GM12875 (cell line): ENCODE results near the gene TDRD5.

Source experiments
- H3K4me3 ChIP-seq: one replicate; pipeline ENCODE4 v1.5.1; 2011; ENCODE audit warnings: low read depth, low read length, control low read depth
- TF ChIP-seq, protein P1 (sequence below): IDR thresholded peaks from 2 replicates; pipeline ENCODE4 v1.5.1; 2011; ENCODE audit warnings: low read depth, mild to moderate bottlenecking, control low read depth, inconsistent platforms, low read length, moderate library complexity, borderline replicate concordance; ENCODE audit not compliant: insufficient read depth

The TDRD5 gene

DNA sequence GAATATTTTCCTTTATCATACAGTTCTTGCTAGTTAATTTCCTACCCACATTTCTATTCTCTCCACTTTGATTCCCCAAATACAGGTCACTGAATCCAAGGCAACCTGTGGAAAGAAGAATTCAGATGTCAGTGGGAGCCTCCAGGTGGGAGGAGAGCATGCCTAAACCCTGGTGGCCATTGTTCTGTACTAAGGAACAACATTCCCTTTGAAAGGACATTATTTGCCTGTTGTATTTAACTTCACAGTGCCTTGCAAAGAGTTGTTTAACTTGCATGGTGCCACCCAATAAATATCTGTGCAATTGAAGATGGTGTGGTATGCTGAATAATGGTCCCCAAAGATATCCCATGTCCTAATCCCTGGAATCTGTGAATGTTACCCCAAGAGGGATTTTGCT is 37.2 kb upstream of the TDRD5 start:
- no peak overlapping the region for H3K4me3 ChIP-seq
- TF ChIP-seq, protein P1, sequence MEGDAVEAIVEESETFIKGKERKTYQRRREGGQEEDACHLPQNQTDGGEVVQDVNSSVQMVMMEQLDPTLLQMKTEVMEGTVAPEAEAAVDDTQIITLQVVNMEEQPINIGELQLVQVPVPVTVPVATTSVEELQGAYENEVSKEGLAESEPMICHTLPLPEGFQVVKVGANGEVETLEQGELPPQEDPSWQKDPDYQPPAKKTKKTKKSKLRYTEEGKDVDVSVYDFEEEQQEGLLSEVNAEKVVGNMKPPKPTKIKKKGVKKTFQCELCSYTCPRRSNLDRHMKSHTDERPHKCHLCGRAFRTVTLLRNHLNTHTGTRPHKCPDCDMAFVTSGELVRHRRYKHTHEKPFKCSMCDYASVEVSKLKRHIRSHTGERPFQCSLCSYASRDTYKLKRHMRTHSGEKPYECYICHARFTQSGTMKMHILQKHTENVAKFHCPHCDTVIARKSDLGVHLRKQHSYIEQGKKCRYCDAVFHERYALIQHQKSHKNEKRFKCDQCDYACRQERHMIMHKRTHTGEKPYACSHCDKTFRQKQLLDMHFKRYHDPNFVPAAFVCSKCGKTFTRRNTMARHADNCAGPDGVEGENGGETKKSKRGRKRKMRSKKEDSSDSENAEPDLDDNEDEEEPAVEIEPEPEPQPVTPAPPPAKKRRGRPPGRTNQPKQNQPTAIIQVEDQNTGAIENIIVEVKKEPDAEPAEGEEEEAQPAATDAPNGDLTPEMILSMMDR: no peak

DNA sequence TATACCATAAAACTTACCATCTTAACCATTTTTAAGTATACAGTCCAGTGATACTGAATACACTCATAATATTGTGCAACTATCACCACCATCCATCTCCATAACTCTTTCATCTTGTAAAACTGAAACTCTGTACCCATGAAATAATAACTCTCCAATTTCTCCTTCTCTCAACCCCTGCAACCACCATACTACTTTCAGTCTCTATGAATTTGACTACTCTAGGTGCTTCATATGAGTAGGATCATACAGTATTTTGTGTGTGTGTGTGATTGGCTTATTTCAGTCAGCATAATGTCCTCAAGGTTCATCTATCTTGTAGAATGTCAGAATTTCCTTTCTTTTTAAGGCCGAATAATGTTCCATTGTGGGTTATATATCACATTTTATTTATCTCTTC is 33.6 kb upstream of the TDRD5 start:
- TF ChIP-seq, protein P1: no peak
- no peak overlapping the region for H3K4me3 ChIP-seq

DNA sequence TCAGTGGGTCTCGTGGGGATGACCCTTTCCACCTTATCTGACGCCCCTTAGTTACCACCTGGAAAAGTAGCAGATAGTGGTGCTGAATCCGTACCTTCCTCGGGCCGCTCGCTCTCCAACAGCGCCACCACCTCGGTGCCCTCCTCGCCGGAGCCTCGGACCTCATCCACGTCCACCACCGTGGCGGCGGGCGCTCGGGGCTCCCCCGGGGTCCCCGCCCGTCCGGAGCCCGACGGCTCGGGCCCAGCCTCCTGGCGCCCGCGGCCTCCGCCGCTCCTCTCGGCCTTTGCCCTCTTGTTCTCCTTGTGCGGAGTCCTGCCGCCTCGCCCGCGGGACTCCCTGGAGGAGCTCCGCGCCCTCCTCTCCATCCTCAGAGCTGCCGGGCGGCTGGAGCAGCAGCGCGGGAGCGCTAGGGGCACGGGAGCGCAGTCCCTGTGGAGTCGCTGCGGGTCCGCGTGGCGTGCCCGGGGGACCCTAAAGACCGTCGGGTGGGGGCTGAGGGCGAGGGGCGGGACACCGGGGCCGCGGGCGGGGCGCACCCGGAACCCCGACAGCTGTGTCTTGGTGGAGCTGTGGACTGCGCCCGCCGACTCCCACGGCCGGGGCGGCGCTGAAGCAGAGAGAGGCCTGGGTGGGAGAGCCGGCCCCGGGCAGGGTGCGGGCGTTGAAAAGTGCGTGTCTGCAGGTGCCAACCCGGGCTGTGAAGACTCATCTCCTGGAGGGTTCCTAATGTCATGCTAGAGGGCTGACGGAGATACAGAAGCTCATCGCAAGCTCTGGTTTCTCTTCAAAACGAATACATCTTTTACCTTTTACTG is 15.9 kb upstream of the TDRD5 start, which contains the start of gene NPHS2:
Gene NPHS2, minus strand, starts transcription at position 452 of the 818 bp plus-strand sequence. Its CDS starts 84 bp downstream, at position 368.
- TF ChIP-seq, protein P1: no peak
- no peak within 1 kb of the TSS for H3K4me3 ChIP-seq

DNA sequence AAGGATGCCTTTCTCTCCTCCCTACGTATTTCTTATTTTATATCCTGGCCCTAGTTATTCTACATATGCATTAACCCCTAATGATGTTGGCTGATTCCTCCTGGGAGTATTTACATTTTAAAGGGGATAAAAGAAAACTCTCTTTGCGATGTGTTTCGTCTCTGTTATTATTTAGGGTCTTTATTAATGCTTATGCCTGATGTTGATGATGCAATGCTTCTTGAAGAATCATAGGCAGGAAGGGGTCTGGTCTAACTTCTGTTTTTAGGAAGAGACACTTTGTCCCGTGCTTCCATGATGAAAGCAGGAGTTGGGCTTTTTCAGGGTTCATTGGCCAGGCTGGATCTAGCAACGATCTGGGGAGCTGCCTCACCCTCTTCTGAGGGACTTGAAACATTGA is 15.1 kb upstream of the TDRD5 start:
- no peak overlapping the region for H3K4me3 ChIP-seq
- TF ChIP-seq, protein P1: no peak

DNA sequence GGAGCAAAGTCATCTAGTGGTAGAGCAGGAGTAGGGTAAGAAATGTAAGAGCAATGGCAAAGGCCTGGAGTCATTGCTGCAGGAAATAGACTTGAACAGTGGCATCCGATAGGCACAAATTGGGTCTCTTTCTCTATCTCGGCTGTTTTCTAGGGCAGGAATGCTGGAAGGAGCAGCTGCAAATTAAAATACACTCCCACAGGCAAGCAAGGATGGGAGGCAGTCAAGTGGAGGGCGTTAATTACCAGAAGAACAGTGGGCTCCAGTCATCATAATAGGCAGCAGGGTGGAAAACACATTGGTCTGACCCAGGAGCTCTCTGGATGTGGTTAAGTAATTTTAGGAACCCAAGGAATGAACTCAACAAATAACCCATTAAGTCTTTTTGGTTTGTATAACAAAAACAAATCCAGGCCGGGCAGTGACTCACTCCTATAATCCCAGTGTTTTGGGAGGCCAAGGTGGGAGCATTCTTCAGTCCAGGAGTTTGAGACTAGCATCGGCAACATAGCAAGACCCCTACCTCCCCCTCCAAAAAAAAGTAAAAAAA is 7.8 kb upstream of the TDRD5 start:
- H3K4me3 ChIP-seq: no peak overlapping the region
- TF ChIP-seq, protein P1: no peak

DNA sequence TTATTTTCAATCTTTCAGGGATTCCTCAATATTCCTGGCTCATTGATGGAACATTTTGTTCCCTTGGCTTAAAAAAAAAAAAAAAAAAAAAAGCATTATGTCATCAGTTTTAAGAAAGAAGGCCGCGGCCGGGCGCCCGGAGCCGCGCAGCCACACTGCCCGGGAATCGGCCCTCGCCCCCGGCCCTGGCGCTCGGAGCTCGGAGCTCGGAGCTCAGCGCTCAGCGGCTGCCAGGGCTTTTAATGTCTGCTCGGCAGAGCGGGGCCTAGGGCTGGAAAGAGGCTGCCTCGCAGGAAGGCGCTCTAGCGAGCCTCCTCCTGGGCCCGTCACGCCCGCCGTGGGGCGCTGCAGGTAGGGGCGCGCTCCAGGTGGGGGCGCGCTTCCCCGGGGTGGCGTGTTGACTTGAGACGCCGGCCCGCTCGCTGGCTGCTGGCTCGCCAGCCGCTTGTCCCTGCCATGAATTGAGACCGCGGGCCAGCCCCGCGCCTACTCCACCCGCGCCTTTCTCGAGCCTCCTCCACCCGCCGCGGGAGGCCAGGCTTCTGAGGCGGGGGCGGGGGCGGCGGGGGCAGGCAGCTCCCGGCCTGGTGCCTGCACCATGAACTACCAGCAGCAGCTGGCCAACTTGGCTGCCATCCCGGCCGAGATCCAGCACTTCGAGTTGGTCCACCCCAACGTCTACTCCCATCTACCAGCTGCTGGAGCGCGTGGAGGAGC is 5.4 kb upstream of the TDRD5 start:
- no peak overlapping the region for H3K4me3 ChIP-seq
- TF ChIP-seq, protein P1: 0 out of 2 replicates have a peak, but pooled peaks have one; percentile 14
